HG03066 (cell line): ENCODE results near the gene ANKRD33B.
A peak's percentile ranks its signal among the peaks of the same experiment; 100 is the strongest.
"Not testable (repeated sequence)": the region's sequence is repeated elsewhere in the genome, so short reads cannot be mapped to it uniquely, and the experiment has no call there.

ENCODE experiments used
- ATAC-seq: cut with Tn5 transposase; IDR thresholded peaks from one replicate; pipeline ENCODE4 v1.9.1; 2021; ENCODE audit warnings: low read depth; ENCODE audit not compliant: unreplicated experiment

ANKRD33B gene

GRCh38 chr5:10610058-10610457 is 46.2 kb downstream of the ANKRD33B start:
- no peak for ATAC-seq

DNA sequence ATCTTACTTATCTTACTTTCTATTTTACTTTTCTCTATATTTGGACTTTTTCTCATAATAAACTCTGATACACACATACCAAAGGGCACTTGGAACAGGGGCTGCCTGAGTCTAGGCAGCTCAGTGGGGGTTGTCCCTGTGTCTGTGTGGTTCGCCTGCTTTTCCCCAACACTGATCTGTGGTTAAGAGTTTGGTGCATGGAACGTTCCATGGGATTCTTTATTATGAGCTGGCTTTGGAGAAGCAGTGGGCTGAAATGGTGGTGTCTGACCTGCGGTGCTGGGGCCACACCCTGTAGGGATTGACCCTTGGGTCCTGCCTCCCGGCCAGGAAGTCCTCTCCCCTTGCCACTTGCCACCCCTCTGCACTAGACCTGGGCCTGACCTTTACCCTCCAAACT is 47.4 kb downstream of the ANKRD33B start:
- ATAC-seq, result no peak

- ATAC-seq, result no peak
These were observed 48.4 kb downstream of the ANKRD33B start for GRCh38 chr5:10612251-10612650.

DNA sequence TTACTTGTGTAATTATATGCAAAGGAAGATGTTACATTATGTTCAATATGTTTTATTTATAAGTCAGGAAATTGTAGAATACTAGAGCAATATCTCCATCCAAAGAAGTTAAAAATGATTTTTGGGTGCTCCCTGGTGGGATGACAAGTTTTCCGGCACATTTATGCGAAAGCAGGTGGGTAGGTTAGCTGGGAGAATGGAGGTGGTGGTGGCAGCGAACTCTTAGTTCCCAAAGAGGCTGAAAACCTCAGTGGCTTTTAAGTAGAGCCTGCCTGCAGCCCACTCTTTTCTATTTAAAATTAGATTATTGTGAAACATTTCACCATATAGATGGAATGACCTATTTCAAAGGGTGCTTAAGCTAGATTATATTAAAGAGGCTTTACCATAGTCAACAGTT is 51.8 kb downstream of the ANKRD33B start:
- ATAC-seq, result no peak

DNA sequence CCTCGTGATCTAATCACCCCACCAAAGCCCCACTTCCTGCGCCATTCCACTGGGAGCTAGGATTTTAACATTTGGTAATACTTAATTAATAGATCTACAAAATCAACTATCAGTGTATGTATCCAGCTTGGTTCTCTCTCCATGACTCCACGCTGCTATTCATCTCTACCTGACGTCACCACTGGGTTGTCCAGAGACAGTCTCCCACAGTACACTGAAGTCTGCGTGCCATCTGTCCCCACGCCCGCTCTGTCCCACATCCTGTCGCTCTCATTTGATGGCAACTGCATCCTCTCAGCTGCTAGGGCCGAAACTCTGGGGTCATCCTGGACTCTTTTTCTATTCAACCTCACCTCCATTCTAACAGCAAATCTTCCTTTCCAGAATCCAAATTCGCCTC is 53.2 kb downstream of the ANKRD33B start:
- ATAC-seq, result no peak

- ATAC-seq, result no peak
These were observed 54.4 kb downstream of the ANKRD33B start for GRCh38 chr5:10618311-10618710.

DNA sequence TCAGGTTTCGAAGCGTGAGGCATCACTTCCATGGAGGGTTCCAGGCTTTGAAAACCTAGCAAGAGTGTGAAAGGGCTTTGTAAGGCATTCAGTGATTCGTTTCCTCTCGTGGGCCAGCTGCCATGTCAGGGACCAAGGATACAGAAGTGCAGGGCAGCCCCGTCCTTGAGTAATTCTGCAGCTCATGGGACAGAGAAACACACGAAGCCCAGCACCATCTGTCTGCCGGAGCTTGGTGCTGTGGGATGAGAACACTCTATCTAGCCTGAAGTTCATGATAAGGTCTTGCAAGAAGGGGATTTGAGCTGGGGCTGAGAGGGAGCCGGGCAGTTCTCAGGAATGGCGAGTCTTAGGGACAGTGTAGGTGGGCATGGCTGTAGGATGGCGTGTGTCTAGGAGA is 55.8 kb downstream of the ANKRD33B start:
- ATAC-seq, result no peak

DNA sequence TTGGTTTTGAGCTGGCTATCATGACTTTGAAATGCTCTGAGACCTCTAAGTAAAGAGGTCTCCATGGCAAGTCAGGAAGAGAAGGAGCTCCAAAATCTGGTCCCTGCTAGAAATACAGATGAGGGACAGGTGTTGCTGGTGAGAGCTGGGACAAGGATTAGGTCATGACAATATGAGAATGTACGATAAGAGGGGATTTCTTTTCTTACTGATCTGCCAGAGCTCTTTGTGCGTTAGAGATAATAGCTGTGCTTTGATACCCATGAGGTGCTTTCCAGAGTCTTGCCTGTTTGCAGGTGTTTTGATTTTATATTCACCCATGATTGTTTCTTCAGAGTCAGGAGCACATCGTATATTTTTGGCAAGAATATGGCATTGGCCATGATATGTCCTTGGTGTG is 56.5 kb downstream of the ANKRD33B start:
- no peak for ATAC-seq

GRCh38 chr5:10621832-10622231 is 58.0 kb downstream of the ANKRD33B start:
- ATAC-seq, result no peak

DNA sequence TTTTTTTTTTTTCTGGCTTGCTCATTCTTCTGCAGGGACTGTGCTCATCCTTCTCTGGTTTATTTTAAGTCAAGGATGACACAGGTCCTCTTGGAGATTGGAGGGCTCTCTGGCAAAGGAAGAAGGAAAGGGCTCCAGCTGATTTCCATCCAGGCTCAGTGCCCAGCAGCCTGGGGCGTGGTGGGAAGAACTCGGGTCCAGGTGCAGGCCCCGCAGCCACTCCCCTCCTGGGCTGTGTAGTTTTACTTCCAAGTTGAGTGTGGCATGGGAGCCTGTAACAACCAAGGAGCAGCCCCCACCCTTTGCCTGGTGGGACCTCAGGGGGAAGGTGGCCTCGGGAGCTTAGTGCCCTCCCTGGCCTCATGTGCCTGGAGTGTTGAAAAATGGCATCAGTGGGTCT is 58.9 kb downstream of the ANKRD33B start:
- no peak for ATAC-seq

GRCh38 chr5:10623305-10623910 is 59.5 kb downstream of the ANKRD33B start:
- ATAC-seq, result no peak

DNA sequence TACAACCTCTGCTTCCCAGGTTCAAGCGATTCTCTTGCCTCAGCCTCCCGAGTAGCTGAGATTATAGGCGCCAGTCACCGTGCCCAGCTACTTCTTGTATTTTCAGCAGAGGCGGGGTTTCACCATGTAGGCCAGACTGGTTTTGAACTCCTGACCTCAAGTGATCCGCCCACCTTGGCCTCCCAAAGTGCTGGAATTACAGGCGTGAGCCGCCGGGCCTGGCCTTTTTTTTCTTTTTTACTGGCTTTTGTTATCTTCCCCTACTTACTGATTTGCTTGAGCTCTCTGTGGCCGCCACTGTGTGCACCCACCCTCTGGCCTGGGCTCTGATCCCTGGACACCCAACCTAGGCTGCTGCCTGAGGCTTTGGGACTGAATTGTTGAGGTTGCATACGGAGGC is 60.3 kb downstream of the ANKRD33B start:
- no peak for ATAC-seq

DNA sequence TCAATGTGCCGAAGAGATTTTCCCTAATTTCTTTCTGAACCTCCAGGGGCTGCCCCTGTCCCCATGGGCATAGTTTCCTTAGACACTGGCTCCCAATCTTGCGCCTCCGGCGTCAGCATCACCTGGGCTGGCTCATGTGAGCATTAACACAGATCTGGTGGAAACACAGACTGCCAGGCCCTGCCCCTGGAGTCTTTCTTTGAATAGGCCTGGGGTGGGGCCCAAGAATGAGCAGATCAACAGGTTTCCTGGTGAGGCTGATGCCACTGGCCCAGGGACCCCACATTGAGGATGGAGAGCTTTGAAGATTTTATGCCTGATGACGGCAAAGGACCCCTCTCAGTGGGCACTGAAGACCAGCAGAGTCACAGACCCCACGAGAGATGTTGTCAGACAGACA is 60.8 kb downstream of the ANKRD33B start:
- ATAC-seq, result no peak

GRCh38 chr5:10625700-10626472 is 62.0 kb downstream of the ANKRD33B start:
- no peak for ATAC-seq

GRCh38 chr5:10626473-10627013 is 62.7 kb downstream of the ANKRD33B start:
- ATAC-seq, result no peak

- ATAC-seq, result no peak
These were observed 63.4 kb downstream of the ANKRD33B start for GRCh38 chr5:10627160-10627701.

DNA sequence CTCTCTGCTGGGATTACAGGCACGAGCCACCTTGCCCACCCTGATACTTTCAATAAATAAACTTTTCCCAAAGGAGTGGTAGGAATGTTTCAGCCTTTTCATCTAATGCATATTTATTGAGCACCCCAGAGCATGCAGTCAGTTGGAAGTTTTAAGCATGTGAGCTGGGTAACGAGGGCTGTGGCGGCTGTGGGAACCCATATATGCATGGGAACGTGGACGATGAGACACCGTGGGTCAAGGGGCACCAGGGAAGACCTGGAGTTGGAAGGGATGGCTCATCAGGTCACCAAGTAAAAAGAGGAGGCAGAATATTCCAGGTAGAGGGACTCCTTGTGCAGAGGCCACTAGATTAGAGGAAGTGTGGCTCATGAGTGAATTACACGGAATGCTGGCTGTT is 64.7 kb downstream of the ANKRD33B start:
- ATAC-seq, result no peak

- no peak for ATAC-seq
These were observed 65.8 kb downstream of the ANKRD33B start for GRCh38 chr5:10629682-10630081.

GRCh38 chr5:10630126-10630525 is 66.3 kb downstream of the ANKRD33B start:
- ATAC-seq, result no peak

DNA sequence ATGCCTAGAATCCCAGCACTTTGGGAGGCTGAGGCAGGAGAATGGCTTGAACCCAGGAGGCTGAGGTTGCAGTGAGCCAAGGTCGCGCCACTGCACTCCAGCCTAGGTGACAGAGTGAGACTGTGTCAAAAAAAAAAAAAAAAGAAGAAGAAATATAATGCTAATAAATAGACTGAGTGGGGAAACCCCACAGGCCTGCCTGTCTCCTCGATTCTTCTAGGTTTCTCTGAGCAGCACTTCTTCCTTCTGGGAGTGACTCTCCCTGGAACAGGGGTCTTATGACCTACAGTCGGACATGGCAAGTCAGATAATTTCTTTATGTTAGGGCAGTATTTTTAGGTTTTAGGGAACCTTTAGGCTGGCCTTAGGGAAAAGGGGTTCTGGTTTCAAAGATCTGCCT is 66.9 kb downstream of the ANKRD33B start:
- ATAC-seq, result not testable (repeated sequence)

GRCh38 chr5:10631316-10631996 is 67.6 kb downstream of the ANKRD33B start:
- ATAC-seq, result peak; percentile 4
